ENCODE data around the gene MSH3. TPM values are rescaled to one million over a fixed set of nuclear protein-coding genes. Genes with fewer than 3 reads are reported as not detected.

The MSH3 gene
- total and polyA plus RNA-seq, 2 of the 8 experiments (the other 6 are each of a cell fraction or from before 2014, with no cell fraction given): 3.6 to 22.6 TPM

- CTCF ChIA-PET (ENCODE audit: partially characterized antibody): interaction anchor here (1.8 kb wide), 1 partner anchor 22 kb away, joined by 4 read pairs; no protein-coding TSS in a partner anchor
- no peak overlapping the region for H3K4me2 ChIP-seq (ENCODE audit: insufficient read depth in 1 of 2, low read depth in 2 of 2, low read length in 2 of 2)
- POLR2A ChIA-PET (ENCODE audit: partially characterized antibody): no interaction called here
These were observed 223.1 kb downstream of the MSH3 start for GRCh38 chr5:80877592-80877991.

More at GRCh38 chr5:80877592-80877991, 223.1 kb downstream of the MSH3 start:
- Histone ChIP-seq H3K27ac (ENCODE audit: low read depth, low read length) (no peak overlapping the region), H3K56ac (replicated peaks; ENCODE audit: insufficient read length, low read depth, low read length) (no peak overlapping the region), H4K91ac (replicated peaks; ENCODE audit: insufficient read length, low read length) (no peak overlapping the region), H2AK5ac (ENCODE audit: low read depth, low read length) (no peak overlapping the region), H4K8ac (ENCODE audit: extremely low read depth, insufficient read depth, low read length) (no peak overlapping the region), H3K14ac (ENCODE audit: insufficient read length) (no peak overlapping the region), H2AFZ (ENCODE audit: low read length) (no peak overlapping the region), H3K79me2 (ENCODE audit: control insufficient read depth in 1 of 2, insufficient read depth in 2 of 2, low read length in 2 of 2) (no peaks in the 10 kb centered on the region), H4K5ac (ENCODE audit: insufficient read length, low read depth, low read length) (no peak overlapping the region), H2BK15ac (ENCODE audit: low read length) (no peak overlapping the region), H2BK5ac (ENCODE audit: low read depth, low read length) (no peak overlapping the region), H3K9ac (replicated peaks in 1 of 4; ENCODE audit: extremely low read depth in 1 of 4, low read depth in 3 of 4, low read length in 3 of 4) (no peak overlapping the region), H3K79me1 (ENCODE audit: low read depth, low read length) (no peaks in the 10 kb centered on the region), H3K18ac (ENCODE audit: extremely low read depth, low read length) (no peak overlapping the region), H2BK120ac (replicated peaks; ENCODE audit: low read depth, low read length) (no peak overlapping the region), H4K20me1 (replicated peaks in 1 of 2; ENCODE audit: control insufficient read depth in 1 of 2, insufficient read depth in 2 of 2, low read length in 2 of 2) (no peaks in the 10 kb centered on the region), H3K36me3 (ENCODE audit: control insufficient read depth in 2 of 4, insufficient read depth in 4 of 4, low read length in 3 of 4) (peaks cover 0 to 3% (median 0%) of the 10 kb centered on the region in 4 experiments; a peak in 3 of 8 replicates), H3K27me3 (replicated peaks in 1 of 4; ENCODE audit: control insufficient read depth in 3 of 4, extremely low read depth in 1 of 4, insufficient read depth in 3 of 4, low read length in 3 of 4) (no peaks in the 10 kb centered on the region), H2BK20ac (ENCODE audit: low read length) (no peak overlapping the region), H3K23ac (ENCODE audit: insufficient read length) (no peak overlapping the region), H2BK12ac (ENCODE audit: low read depth, low read length) (no peak overlapping the region), H3K23me2 (ENCODE audit: low read depth, low read length) (no peaks in the 10 kb centered on the region), H3K4ac (replicated peaks; ENCODE audit: insufficient read length, low read depth, low read length) (no peak overlapping the region), H3K4me1 (replicated peaks in 1 of 4; ENCODE audit: control insufficient read depth in 3 of 4, insufficient read depth in 4 of 4, low read length in 3 of 4) (no peaks in the 10 kb centered on the region), H3K9me3 (ENCODE audit: insufficient read depth in 2 of 2, low read depth in 1 of 2, low read length in 1 of 2) (no peaks in the 10 kb centered on the region), H3K4me3 (ENCODE audit: extremely low read depth in 1 of 4, insufficient read depth in 2 of 4, low read depth in 3 of 4, low read length in 4 of 4) (no peak overlapping the region)
- no peak for TF ChIP-seq CEBPB (IDR thresholded peaks at IDR 0.05; ENCODE audit: low read depth, low read length)
- TF ChIP-seq TEAD4 (IDR thresholded peaks at IDR 0.05; ENCODE audit: low read depth, low read length): 0 out of 2 replicates have a peak, but pooled peaks have one; percentile 18
- FAIRE-seq (no peak), DNase-seq (ENCODE audit: low read depth in 1 of 2, low spot score in 2 of 2) (no peak)
- 86% methylated on average over 3 of the region's 3 CpGs; no CpG with 5 or more reads in 1 of the 2 experiments for WGBS, 2 experiments (ENCODE audit: extremely low coverage in 1 of 2, insufficient coverage in 1 of 2, insufficient read length in 1 of 2, insufficient replicate concordance in 2 of 2, low coverage in 1 of 2, low lambda C conversion rate in 2 of 2, missing lambda C conversion rate in 1 of 2)

All from H1 (cell line).